Fibroblast of gingiva (primary cell): ENCODE data around the gene TBC1D4.
"Not testable (repeated sequence)": the region's sequence is repeated elsewhere in the genome, so short reads cannot be mapped to it uniquely, and the experiment has no call there.

Experiments
- DNase-seq: peaks from one replicate; pipeline ENCODE4 v3.0.0-alpha.2; 2011; ENCODE audit warnings: low read depth

TBC1D4 gene

DNA sequence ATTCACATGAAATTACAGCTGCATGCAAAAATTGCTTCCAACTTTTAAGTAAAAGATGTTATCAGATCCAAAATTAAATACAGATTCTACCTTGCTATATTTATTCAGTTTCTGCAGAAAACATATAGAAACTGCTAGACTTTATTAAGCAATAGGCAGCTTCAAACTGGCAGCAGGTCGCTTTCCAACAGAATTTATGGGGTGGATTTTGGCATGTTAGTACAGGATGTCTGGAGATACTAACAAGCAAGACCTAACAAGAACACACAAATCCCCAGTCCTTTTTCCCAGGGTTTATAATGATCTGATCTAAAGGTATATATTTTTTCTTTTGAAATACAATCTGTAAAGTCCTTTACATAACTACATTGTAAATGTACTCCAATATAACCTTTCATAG, 27.5 kb downstream of the TBC1D4 start:
- DNase-seq: no peak

DNA sequence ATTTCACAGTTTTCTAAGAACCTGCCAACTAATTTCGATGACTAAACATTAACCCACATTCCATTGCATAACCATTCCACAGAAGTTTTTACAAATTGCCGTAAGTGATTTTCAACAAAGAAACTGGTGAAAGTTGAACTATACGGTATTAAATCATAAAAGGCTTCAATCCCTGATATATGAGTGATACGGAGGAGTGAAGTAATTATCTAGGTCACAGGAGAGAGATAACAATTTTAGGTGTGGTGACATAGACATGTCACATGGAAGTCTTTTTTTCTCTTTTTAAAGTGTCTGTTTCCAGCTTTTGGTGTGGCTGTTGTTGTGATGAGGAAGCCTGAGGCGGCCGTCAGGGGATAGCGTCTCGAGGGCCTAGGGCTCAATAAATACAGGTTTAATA, 29.4 kb downstream of the TBC1D4 start:
- DNase-seq: no peak

GRCh38 chr13:75447493-75447892, 34.5 kb downstream of the TBC1D4 start:
- no peak for DNase-seq

DNA sequence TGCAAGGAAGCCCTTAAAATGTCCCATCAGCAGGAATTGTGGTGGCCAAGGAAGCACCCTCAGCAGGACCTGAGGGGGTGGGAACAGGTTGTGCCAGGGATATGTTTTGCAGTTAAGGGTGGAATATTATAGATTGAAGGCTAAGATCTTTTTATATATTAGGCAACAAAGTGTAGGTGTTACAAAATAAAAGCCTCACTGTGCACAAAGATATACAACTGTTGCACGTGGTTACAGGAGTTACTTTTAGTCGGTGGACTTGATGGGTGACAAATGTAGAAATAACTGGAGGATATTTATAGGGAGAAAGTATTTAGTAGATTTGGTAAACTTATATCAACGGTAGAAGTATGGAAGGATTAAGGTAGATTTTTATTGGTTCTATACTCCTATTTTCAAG, 35.1 kb downstream of the TBC1D4 start:
- no peak for DNase-seq

DNA sequence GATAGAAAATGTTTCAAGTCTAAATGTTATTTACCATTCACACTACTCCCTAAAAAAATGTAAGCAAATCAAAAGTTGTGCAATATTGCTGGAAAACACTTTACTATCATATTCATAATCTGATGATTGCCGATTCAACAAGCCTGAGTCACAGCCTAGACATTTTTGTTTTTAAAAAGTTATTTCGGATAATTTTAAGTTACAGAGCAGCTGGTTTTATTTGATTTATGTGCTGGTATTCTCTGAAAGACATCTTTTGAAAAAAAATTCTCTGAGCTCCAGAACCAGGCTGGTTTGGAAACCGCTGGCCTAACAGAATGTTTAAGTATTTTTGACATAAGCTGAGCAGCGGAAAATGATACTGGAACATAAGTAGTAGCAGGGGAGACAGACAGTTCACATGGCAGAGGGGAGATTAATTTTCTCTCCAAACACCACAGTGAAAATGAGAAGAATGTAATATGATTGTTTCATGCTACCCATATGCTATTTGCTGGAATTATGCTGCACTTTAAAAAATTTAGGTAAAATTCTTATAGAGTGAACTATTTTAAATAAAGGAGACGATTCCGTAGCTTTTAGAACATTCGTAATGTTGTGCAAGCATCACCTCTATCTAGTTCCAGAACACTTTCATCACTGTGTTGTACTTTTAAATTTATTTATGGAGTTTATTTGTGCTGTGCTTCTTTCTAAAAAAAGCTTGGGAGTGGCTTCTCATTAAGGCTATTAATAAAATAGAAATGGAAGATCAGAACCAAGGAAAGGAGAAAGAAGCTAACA, 36.1 kb downstream of the TBC1D4 start:
- peak; percentile 42 for DNase-seq

DNA sequence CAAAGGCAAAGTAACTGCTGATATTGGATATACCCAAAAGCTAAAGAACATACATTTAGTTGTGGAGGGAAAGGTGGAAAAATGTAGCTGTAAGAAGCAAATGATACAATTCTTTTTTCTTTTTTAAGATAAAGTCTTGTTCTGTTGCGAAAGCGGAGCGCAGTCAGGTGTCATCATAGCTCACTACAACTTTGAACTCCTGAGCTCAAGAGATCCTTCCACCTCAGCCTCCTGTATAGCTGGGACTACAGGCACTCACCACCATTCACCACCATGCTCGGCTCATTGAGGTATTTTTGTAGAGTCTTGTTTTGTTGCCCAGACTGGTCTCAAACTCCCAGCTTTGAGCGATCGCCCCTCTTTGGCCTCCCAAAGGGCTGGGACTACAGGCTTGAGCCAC, 38.0 kb downstream of the TBC1D4 start:
- DNase-seq: no peak

DNA sequence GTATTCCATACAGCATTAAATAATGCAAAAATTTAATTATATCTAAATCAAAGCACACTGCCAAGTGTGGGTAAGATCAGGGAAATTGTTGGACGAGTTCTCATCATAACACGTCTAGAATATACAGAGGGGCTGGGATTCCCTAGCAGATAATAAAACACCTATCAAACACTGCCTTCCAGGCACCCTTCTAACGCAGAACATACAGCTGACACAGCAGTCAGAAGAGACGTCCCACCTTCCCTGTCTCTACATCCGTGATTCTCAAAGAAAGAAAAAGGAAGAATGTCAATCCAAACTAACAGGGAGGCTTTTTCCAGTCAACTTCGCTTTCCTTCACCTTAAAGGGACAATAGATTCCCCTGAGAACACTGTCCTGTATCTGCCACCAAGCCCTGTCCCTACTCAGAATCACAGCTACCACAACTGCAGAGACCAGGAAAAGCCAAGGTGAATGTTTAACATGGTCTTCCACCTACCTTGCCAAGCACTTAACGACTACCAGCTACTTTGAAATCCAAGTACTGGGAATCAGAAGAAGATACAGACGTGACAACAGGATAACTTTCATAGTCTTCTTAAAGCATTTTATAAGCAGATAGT, 38.5 kb downstream of the TBC1D4 start:
- no peak for DNase-seq

DNA sequence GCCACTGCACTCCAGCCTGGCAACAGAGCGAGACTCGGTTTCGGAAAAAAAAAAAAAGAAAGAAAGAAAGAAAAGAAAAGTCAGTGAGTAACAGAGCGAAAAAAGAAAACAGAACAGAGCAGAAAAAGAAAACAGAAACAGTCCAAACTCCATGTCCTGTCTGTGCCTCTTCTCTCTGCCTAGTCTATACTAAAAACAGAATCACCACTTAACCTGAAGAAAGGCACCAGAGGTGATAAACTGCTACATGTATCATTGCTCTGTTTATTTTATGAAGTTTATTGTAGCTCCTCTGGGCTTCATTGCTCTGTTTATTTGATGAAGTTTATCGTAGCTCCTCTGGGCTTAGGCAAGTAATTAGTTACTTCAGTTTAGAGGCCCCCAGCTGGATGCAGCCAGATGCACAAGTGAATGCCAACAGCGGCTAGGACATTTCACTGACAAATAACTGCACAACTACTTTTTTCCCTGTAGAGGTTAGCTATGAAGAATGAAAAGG, 39.2 kb downstream of the TBC1D4 start:
- no peak for DNase-seq

DNA sequence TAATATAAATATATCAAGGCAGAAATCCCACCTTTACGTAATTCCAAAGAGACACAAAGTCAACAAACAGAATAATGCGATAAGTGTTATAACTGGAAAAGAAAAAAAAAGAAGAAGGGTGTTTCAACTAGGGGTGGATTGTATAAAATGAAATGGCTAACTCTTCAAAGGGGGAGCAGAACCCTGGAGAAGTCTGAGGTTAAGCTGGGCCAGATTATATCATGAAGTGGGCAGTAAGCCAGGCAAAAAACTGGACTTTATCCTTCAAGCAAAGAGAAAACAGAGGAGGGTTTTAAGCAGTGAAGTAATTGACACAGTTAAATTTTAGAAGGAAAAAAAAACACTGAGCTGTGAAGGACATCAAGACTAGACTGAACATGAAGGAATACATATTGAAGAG, 41.9 kb downstream of the TBC1D4 start:
- no peak for DNase-seq

GRCh38 chr13:75437582-75438318, 44.2 kb downstream of the TBC1D4 start:
- peak; percentile 6 for DNase-seq

DNA sequence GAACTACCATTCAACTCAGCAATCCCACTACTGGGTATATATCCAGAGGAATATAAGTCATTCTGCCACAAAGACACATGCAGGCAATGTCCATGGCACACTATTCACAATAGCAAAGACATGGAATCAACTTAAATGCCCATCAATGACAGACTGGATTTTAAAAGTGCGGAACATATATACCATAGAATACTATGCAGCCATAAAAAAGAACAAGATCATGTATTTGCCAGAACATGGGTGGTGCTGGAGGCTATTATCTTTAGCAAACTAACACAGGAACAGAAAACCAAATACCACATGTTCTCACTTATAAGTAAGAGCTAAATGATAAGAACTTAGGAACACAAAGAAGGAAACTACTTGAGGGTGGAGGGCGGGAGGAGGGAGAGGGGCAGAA, 47.8 kb downstream of the TBC1D4 start:
- not testable (repeated sequence) for DNase-seq

DNA sequence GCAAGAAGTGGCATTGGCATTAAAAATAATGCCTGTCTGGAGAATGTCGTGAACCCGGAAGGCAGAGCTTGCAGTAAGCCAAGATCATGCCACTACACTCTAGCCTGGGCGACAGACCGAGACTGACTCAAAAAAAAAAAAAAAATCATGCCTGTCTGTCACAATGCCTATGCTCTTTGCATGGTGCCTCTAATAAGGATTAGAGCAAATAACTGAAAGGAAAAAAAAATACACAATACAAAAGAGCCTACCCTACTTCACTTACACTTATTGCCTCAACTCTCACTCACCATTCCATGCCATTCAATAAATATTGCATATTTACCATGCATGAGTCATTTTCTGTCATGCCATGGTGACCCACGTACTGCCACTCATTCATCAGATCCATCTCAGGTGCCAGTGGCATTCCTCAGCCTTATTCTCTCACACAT, 49.1 kb downstream of the TBC1D4 start:
- no peak for DNase-seq

- DNase-seq: peak; percentile 41
These were observed 49.9 kb downstream of the TBC1D4 start for GRCh38 chr13:75432045-75432444.

- DNase-seq: no peak
These were observed 51.3 kb downstream of the TBC1D4 start for GRCh38 chr13:75430436-75431209.

GRCh38 chr13:75426421-75426820, 55.5 kb downstream of the TBC1D4 start:
- DNase-seq: no peak

GRCh38 chr13:75425216-75426009, 56.6 kb downstream of the TBC1D4 start:
- DNase-seq: no peak

- DNase-seq: no peak
These were observed 58.0 kb downstream of the TBC1D4 start for GRCh38 chr13:75423946-75424345.

- no peak for DNase-seq
These were observed 59.9 kb downstream of the TBC1D4 start for GRCh38 chr13:75422028-75422427.

DNA sequence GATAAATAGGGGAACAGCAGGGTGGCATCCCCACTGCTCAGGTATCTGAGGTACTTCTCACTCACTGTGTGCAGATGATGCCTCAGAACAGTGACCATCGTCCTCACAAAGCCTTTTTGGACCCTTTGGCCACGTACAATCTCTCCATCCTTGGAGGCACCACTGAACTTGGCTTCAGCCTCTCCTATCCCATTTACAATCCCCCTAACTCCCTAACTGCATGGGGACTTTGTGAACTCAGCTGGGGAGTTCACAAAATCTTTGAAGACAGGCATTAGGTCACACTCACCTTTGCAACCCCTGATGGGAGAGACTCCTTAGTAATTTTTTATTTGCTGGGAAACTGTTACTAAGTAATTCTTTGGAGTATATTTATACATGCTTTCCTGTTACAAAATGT, 60.8 kb downstream of the TBC1D4 start:
- no peak for DNase-seq

DNA sequence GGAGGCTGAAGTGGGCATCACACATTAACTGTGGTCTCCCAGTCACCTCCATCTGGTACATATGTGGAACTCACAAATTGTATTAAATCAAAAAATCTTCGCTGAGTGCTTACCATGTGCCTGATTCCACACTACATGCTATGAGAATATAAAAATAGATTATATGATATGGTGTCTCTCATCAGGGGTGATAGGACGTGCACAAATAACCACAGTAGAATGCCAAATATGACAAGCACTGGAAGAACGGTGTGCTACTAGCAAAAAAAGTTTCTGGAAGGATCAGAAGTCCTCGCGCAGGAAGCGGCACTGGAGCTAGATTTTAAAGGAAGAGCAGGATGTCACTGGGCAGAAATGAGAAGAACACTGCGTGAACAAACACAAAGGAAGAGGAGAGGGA, 62.3 kb downstream of the TBC1D4 start:
- no peak for DNase-seq

DNA sequence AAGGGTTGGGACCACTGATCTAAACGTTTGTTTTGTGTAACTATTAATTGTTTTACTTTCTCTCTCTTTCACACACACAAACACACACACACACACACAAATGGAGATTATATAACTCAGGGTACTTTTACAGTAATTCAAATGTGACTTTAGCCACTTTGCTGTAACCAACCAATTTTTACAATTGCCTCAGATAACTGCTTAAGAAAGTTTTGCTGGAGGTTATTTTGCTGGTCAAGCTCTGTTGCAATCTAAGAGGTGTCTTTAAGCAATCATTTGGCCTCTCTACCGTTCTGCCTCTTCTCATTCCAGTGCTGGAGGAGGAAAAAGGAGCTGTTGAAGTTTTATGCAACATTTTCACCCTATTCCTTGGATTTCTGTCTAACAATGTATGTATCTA, 63.0 kb downstream of the TBC1D4 start:
- DNase-seq: peak; percentile 63
